ENCODE measurements around the gene SPATA31C2. TPM values are rescaled to one million over a fixed set of nuclear protein-coding genes. Genes with fewer than 3 reads are reported as not detected.
"Not testable (repeated sequence)": the region's sequence is repeated elsewhere in the genome, so short reads cannot be mapped to it uniquely, and the experiment has no call there.

The SPATA31C2 gene
- total RNA-seq, 2 experiments from 2014 or later: not detected

GRCh38 chr9:88114968-88115612 lies 23.2 kb downstream of the SPATA31C2 start:
- DNase-seq (ENCODE audit: low spot score); H3K79me2 ChIP-seq (ENCODE audit: insufficient read depth, low read depth, low read length); intact Hi-C loops (cut with micrococcal nuclease; ENCODE audit: unreplicated experiment); H3K4me2 ChIP-seq (ENCODE audit: low read length); POLR2A ChIA-PET; H4K20me1 ChIP-seq (ENCODE audit: insufficient read depth, low read length); H3K4me1 ChIP-seq (ENCODE audit: insufficient read depth, low read length, poor library complexity, severe bottlenecking); H3K4me3 ChIP-seq (ENCODE audit: low read depth, low read length, poor library complexity, severe bottlenecking); BruUV-seq (replicated peaks); H3K27ac ChIP-seq (ENCODE audit: low read depth, low read length, poor library complexity, severe bottlenecking); H2AFZ ChIP-seq (ENCODE audit: low read length); H3K36me3 ChIP-seq (ENCODE audit: insufficient read depth, low read length); H3K9me3 ChIP-seq (ENCODE audit: low read length); CTCF ChIA-PET (ENCODE audit: unreplicated experiment); H3K9me2 ChIP-seq (ENCODE audit: insufficient read depth, low read length): not testable (repeated sequence)

- H3K79me2 ChIP-seq (ENCODE audit: insufficient read depth, low read depth, low read length); POLR2A ChIA-PET; BruUV-seq (replicated peaks); CTCF ChIA-PET (ENCODE audit: unreplicated experiment); H3K4me1 ChIP-seq (ENCODE audit: insufficient read depth, low read length, poor library complexity, severe bottlenecking); H3K36me3 ChIP-seq (ENCODE audit: insufficient read depth, low read length); H3K27ac ChIP-seq (ENCODE audit: low read depth, low read length, poor library complexity, severe bottlenecking); H3K4me2 ChIP-seq (ENCODE audit: low read length); H3K9me3 ChIP-seq (ENCODE audit: low read length); H4K20me1 ChIP-seq (ENCODE audit: insufficient read depth, low read length); intact Hi-C loops (cut with micrococcal nuclease; ENCODE audit: unreplicated experiment); H2AFZ ChIP-seq (ENCODE audit: low read length); DNase-seq (ENCODE audit: low spot score); H3K9me2 ChIP-seq (ENCODE audit: insufficient read depth, low read length); H3K4me3 ChIP-seq (ENCODE audit: low read depth, low read length, poor library complexity, severe bottlenecking): not testable (repeated sequence)
Measured at GRCh38 chr9:88114283-88114967, 23.9 kb downstream of the SPATA31C2 start.

- BruUV-seq (replicated peaks); H3K9me2 ChIP-seq (ENCODE audit: insufficient read depth, low read length); H3K4me3 ChIP-seq (ENCODE audit: low read depth, low read length, poor library complexity, severe bottlenecking); intact Hi-C loops (cut with micrococcal nuclease; ENCODE audit: unreplicated experiment); H3K27ac ChIP-seq (ENCODE audit: low read depth, low read length, poor library complexity, severe bottlenecking); H3K36me3 ChIP-seq (ENCODE audit: insufficient read depth, low read length); H3K79me2 ChIP-seq (ENCODE audit: insufficient read depth, low read depth, low read length); H3K9me3 ChIP-seq (ENCODE audit: low read length); CTCF ChIA-PET (ENCODE audit: unreplicated experiment); H2AFZ ChIP-seq (ENCODE audit: low read length); H3K4me1 ChIP-seq (ENCODE audit: insufficient read depth, low read length, poor library complexity, severe bottlenecking); H4K20me1 ChIP-seq (ENCODE audit: insufficient read depth, low read length); H3K4me2 ChIP-seq (ENCODE audit: low read length); DNase-seq (ENCODE audit: low spot score): not testable (repeated sequence)
- POLR2A ChIA-PET: interaction anchor here (0.6 kb wide), 1 partner anchor 31 kb away, joined by 3 read pairs; no protein-coding TSS in a partner anchor
Measured at GRCh38 chr9:88113156-88114130, 24.8 kb downstream of the SPATA31C2 start.

GRCh38 chr9:88110026-88110425 lies 28.2 kb downstream of the SPATA31C2 start:
- H3K9me3 ChIP-seq (ENCODE audit: low read length): peaks cover 8% of the 10 kb centered on the region; the same call in 1 of the 2 replicates
- POLR2A ChIA-PET: no interaction called here
- intact Hi-C loops (cut with micrococcal nuclease; ENCODE audit: unreplicated experiment): no loop called here

More at GRCh38 chr9:88110026-88110425, 28.2 kb downstream of the SPATA31C2 start:
- no peaks in the 10 kb centered on the region for H4K20me1 ChIP-seq (ENCODE audit: insufficient read depth, low read length)
- TF ChIP-seq EZH2phosphoT487 (IDR thresholded peaks at IDR 0.05; ENCODE audit: borderline replicate concordance, low read depth, low read length) (no peak), CTCF (conservative IDR thresholded peaks at IDR 0.05; ENCODE audit: low read length) (no peak)
- no peak overlapping the region for H3K4me3 ChIP-seq (ENCODE audit: low read depth, low read length, poor library complexity, severe bottlenecking)
- no peak overlapping the region for H3K27ac ChIP-seq (ENCODE audit: low read depth, low read length, poor library complexity, severe bottlenecking)
- H3K36me3 ChIP-seq (ENCODE audit: insufficient read depth, low read length): no peaks in the 10 kb centered on the region
- CTCF ChIA-PET (ENCODE audit: unreplicated experiment): no interaction called here
- no peaks in the 10 kb centered on the region for H3K4me1 ChIP-seq (ENCODE audit: insufficient read depth, low read length, poor library complexity, severe bottlenecking)
- BruUV-seq (replicated peaks): no TSS peak
- H3K9me2 ChIP-seq (ENCODE audit: insufficient read depth, low read length): no peaks in the 10 kb centered on the region
- H3K79me2 ChIP-seq (ENCODE audit: insufficient read depth, low read depth, low read length): no peaks in the 10 kb centered on the region
- DNase-seq (ENCODE audit: low spot score): no peak
- H2AFZ ChIP-seq (ENCODE audit: low read length): no peak overlapping the region
- H3K4me2 ChIP-seq (ENCODE audit: low read length): no peak overlapping the region
